ENCODE data around the gene PACRG. TPM values are rescaled to one million over a fixed set of nuclear protein-coding genes. Genes with fewer than 3 reads are reported as not detected.

The PACRG gene
- total RNA-seq, 1 experiment from 2014 or later = 0.59 TPM

- TF ChIP-seq SIN3A (IDR thresholded peaks at IDR 0.05; ENCODE audit: borderline replicate concordance, insufficient read depth, low read depth, low read length) (no peak), TCF7L2 (IDR thresholded peaks at IDR 0.05; ENCODE audit: low read depth, low read length) (no peak), POLR2AphosphoS5 (IDR thresholded peaks at IDR 0.05; ENCODE audit: low read depth, low read length) (no peak), CTCF (IDR thresholded peaks at IDR 0.05) (no peak)
- TF ChIP-seq, protein P1, sequence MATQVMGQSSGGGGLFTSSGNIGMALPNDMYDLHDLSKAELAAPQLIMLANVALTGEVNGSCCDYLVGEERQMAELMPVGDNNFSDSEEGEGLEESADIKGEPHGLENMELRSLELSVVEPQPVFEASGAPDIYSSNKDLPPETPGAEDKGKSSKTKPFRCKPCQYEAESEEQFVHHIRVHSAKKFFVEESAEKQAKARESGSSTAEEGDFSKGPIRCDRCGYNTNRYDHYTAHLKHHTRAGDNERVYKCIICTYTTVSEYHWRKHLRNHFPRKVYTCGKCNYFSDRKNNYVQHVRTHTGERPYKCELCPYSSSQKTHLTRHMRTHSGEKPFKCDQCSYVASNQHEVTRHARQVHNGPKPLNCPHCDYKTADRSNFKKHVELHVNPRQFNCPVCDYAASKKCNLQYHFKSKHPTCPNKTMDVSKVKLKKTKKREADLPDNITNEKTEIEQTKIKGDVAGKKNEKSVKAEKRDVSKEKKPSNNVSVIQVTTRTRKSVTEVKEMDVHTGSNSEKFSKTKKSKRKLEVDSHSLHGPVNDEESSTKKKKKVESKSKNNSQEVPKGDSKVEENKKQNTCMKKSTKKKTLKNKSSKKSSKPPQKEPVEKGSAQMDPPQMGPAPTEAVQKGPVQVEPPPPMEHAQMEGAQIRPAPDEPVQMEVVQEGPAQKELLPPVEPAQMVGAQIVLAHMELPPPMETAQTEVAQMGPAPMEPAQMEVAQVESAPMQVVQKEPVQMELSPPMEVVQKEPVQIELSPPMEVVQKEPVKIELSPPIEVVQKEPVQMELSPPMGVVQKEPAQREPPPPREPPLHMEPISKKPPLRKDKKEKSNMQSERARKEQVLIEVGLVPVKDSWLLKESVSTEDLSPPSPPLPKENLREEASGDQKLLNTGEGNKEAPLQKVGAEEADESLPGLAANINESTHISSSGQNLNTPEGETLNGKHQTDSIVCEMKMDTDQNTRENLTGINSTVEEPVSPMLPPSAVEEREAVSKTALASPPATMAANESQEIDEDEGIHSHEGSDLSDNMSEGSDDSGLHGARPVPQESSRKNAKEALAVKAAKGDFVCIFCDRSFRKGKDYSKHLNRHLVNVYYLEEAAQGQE (IDR thresholded peaks at IDR 0.05; ENCODE audit: insufficient read depth in 1 of 2, low read depth in 2 of 2, low read length in 1 of 2) = no peak
- POLR2A ChIA-PET = no interaction called here
- no TSS peak for BruUV-seq (replicated peaks)
- Histone ChIP-seq H3K4me1 (ENCODE audit: control insufficient read depth, insufficient read depth, low read length) (peaks cover 10% of the 10 kb centered on the region), H3K27me3 (ENCODE audit: control insufficient read depth, insufficient read depth, low read length) (no peaks in the 10 kb centered on the region), H3K36me3 (ENCODE audit: control insufficient read depth, insufficient read depth, low read length) (no peaks in the 10 kb centered on the region), H3K27ac (ENCODE audit: low read length) (no peak overlapping the region), H3K9me3 (ENCODE audit: control insufficient read depth, insufficient read depth, low read depth, low read length) (no peaks in the 10 kb centered on the region), H3K4me3 (ENCODE audit: low read depth in 2 of 2, low read length in 2 of 2) (no peak overlapping the region)
- intact Hi-C loops (cut with micrococcal nuclease; ENCODE audit: unreplicated experiment) (no loop called here), in situ Hi-C loops (cut with HindIII; ENCODE audit: low pct_unique_long_range_greater_than_20kb, low sequenced_read_pairs) (no loop called here)
- ATAC-seq (no peak), DNase-seq (ENCODE audit: low read depth, low spot score) (no peak)
- CTCF ChIA-PET = no interaction called here
Observed at GRCh38 chr6:163331245-163331644, 603.5 kb downstream of the PACRG start.

DNA sequence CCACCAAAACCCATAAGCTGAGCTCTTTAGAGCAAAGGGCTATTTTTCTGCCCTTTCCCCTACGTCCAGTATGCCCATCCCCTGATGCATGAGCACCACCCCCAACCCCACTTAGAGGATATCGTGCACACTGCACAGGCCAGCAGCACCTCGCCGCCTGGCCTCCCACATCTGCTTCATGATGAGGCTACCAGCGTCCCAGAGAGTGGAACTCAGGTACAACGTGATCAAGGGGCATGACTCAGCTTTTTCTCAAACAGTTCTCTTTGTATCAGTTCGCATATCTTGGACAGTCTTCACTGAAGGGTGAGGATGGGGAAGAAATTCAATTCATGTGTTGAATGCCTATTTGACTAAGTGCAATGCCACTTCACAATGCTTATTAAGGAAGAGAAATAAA, 604.8 kb downstream of the PACRG start:
- Histone ChIP-seq H3K9me3 (ENCODE audit: control insufficient read depth, insufficient read depth, low read depth, low read length) (no peaks in the 10 kb centered on the region), H3K4me1 (ENCODE audit: control insufficient read depth, insufficient read depth, low read length) (peaks cover 8% of the 10 kb centered on the region), H3K27ac (ENCODE audit: low read length) (no peak overlapping the region), H3K4me3 (ENCODE audit: low read depth in 2 of 2, low read length in 2 of 2) (no peak overlapping the region), H3K36me3 (ENCODE audit: control insufficient read depth, insufficient read depth, low read length) (no peaks in the 10 kb centered on the region), H3K27me3 (ENCODE audit: control insufficient read depth, insufficient read depth, low read length) (no peaks in the 10 kb centered on the region)
- in situ Hi-C loops (cut with HindIII; ENCODE audit: low pct_unique_long_range_greater_than_20kb, low sequenced_read_pairs) (no loop called here), intact Hi-C loops (cut with micrococcal nuclease; ENCODE audit: unreplicated experiment) (no loop called here)
- TF ChIP-seq TCF7L2 (IDR thresholded peaks at IDR 0.05; ENCODE audit: low read depth, low read length) (no peak), POLR2AphosphoS5 (IDR thresholded peaks at IDR 0.05; ENCODE audit: low read depth, low read length) (no peak), SIN3A (IDR thresholded peaks at IDR 0.05; ENCODE audit: borderline replicate concordance, insufficient read depth, low read depth, low read length) (no peak), CTCF (IDR thresholded peaks at IDR 0.05) (no peak)
- TF ChIP-seq, protein P1 (IDR thresholded peaks at IDR 0.05; ENCODE audit: insufficient read depth in 1 of 2, low read depth in 2 of 2, low read length in 1 of 2) = no peak
- no peak for ATAC-seq
- CTCF ChIA-PET = no interaction called here
- BruUV-seq (replicated peaks) = no TSS peak
- POLR2A ChIA-PET = no interaction called here
- DNase-seq (ENCODE audit: low read depth, low spot score) = no peak
